AML-193 (cell line): ENCODE results near the gene CDC27.
A peak's percentile ranks its signal among the peaks of the same experiment; 100 is the strongest.
"Not testable (repeated sequence)": the region's sequence is repeated elsewhere in the genome, so short reads cannot be mapped to it uniquely, and the experiment has no call there.

Experiments used
- DNase-seq, 2 experiments: peaks; one replicate each; lab custom pipeline; 2025; lab: John Stamatoyannopoulos, UW

CDC27 gene

GRCh38 chr17:47193931-47194511 is 4.9 kb upstream of the CDC27 start:
- no peak for DNase-seq

GRCh38 chr17:47192554-47192953 is 3.5 kb upstream of the CDC27 start:
- DNase-seq, result no peak

GRCh38 chr17:47190770-47191169 is 1.7 kb upstream of the CDC27 start:
- DNase-seq, result no peak

- no peak for DNase-seq
Observed at GRCh38 chr17:47190243-47190642, 1.1 kb upstream of the CDC27 start.

- DNase-seq, result no peak
Observed at GRCh38 chr17:47189732-47190237, 690 bp upstream of the CDC27 start.

GRCh38 chr17:47188271-47188875 is 722 bp downstream of the CDC27 start:
- peak; percentile 39 to 40 for DNase-seq

- DNase-seq, result no peak
Observed at GRCh38 chr17:47184681-47185080, 4.4 kb downstream of the CDC27 start.

- not testable (repeated sequence) for DNase-seq
Observed at GRCh38 chr17:47180988-47181387, 8.1 kb downstream of the CDC27 start.

GRCh38 chr17:47180337-47180736 is 8.8 kb downstream of the CDC27 start:
- DNase-seq, result no peak

- no peak for DNase-seq
Observed at GRCh38 chr17:47179141-47179540, 10.0 kb downstream of the CDC27 start.

DNA sequence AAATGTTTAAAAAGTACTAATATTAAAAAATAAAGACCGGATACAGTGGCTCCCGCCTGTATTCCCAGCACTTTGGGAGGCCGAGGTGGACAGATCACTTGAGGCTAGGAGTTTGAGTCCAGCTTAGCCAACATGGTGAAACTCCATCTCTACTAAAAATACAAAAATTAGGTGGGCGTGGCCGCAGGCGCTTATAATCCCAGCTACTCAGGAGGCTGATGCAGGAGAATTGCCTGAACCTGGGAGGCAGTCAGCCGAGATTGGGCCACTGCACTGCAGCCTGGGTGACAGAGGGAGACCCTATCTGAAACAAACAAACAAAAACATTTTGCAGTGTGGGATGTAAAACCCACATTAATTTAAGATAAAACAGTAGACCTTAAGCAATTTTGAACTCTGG is 11.8 kb downstream of the CDC27 start:
- no peak for DNase-seq

DNA sequence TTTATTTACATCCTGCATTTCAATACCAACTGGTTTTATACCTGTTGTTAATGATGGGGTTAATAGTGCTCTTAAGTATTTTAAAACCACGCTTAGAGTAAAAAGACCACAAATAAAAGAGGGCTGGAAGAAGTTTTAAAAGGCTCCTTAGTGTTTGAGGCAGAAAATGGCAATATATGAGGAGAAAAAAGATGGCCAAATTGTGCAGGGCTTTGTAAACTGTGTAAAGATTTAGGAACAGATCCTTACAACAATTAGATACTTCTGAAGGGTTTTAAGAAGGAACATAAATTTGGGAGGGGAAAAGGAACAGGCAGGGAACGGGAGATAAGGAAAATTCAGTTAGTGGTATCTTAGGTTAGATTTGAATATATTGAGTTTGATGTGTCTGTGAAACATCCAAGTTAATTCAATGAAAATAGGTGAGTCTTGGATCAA is 12.7 kb downstream of the CDC27 start:
- DNase-seq, result no peak

GRCh38 chr17:47174823-47175222 is 14.3 kb downstream of the CDC27 start:
- not testable (repeated sequence) for DNase-seq

GRCh38 chr17:47172696-47173565 is 16.2 kb downstream of the CDC27 start:
- DNase-seq, result peak; percentile 19 to 30

GRCh38 chr17:47170710-47171109 is 18.4 kb downstream of the CDC27 start:
- no peak for DNase-seq

DNA sequence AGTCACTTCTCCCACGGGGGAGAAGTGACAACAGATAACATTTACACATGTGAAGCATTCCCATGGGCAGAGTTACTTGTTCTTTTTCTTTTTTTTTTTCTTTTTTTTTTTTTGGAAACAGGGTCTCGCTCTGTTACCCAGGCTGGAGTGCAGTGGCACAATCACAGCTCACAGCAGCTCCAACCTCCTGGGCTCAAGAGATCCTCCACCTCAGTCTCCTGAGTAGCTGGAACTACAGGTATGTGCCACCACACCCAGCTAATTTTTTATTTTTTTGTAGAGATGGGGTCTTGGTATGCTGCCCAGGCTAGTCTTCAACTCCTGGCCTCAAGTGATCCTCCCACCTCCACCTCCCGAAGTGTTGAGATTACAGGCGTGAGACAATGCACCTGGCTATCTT is 20.2 kb downstream of the CDC27 start:
- DNase-seq, result not testable (repeated sequence)

GRCh38 chr17:47166854-47167253 is 22.2 kb downstream of the CDC27 start:
- DNase-seq, result not testable (repeated sequence)

DNA sequence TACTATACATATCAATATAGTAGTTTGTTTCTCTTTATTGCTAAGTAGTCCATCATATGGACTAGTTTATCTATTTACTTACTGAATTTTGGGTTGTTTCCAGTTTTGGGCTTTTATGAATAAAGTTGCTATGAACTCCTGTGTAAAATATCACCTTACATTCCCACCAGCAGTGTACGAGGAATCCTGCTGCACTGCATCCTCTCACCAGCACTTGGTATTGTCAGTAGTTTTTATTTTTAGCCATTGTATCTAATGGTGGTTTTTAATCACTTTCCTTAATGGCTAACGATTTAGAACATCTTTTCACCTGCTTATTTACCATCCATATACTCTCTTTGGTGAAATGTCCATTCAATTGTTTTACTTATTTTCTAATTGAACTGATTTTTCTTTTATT is 24.0 kb downstream of the CDC27 start:
- DNase-seq, result no peak

- no peak for DNase-seq
Observed at GRCh38 chr17:47164263-47164662, 24.8 kb downstream of the CDC27 start.

DNA sequence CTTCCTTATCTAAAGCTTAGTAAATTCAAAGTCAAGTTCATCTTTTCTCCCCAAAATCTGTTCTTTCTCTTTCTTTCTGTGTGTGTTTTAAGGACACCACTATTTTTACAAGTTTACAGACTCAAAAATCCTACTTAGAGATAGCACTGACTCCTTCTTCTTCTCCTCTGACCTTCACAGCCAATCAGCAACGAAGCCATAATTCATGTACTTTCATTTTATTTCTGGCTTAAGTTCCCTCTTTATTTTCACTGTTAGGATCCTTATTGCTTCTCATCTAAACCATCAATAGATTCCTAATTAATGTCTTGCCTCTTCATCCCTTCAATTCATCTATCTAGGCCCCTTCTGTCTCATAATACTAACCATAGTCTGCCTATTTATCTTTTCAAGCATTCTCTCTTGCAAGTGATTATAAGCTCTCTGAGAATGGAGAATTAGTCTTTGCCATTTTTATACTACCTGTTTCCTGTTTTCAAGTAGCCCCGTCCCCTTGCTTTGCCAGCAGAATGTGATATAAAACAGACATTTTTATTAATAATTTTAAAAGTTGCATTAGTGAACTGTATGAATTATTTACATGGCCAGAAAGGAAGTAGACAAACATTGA is 27.0 kb downstream of the CDC27 start:
- no peak for DNase-seq

DNA sequence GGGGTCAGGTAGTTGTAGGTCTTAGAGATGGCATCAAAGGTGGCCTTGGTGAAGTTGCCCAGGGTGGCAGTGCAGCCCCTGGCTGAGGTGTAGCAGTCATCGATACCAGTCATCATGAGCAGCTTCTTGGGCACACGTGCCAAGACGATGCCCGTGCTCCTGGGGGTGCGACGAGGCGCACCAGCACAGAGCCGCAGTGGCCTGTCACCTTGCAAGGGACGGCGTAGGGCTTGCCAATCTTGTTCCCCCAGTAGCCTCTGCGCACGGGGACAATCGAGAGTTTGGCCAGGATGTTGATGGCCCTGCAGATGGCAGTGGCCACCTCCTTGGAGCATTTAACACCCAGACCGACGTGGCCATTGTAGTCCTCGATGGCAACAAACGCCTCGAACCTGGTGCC is 29.8 kb downstream of the CDC27 start:
- DNase-seq, result no peak

- no peak for DNase-seq
Observed at GRCh38 chr17:47145351-47145750, 43.7 kb downstream of the CDC27 start.
